HEK293 (cell line): ENCODE results near the gene RBM14.

Source experiments
- CTCF ChIP-seq: fragments of 450-650 bp; formaldehyde crosslinking; IDR thresholded peaks from 2 replicates; pipeline ENCODE4 v1.5.1; 2016; ENCODE audit warnings: missing biosample characterization, missing genetic modification characterization
- HIC1 ChIP-seq: fragments of 450-650 bp; formaldehyde crosslinking; IDR thresholded peaks from 2 replicates; pipeline ENCODE4 v1.5.1; 2016; ENCODE audit warnings: missing biosample characterization, missing genetic modification characterization
- IKZF3 ChIP-seq: fragments of 450-650 bp; IDR thresholded peaks from 2 replicates; pipeline ENCODE4 v1.5.0; 2018; ENCODE audit warnings: missing biosample characterization, mild to moderate bottlenecking, missing genetic modification characterization, moderate library complexity
- MEIS1 ChIP-seq: sonication (generic); formaldehyde crosslinking; IDR thresholded peaks from 2 replicates; pipeline ENCODE4 v1.8.1; 2022; ENCODE audit warnings: missing genetic modification reagents, mild to moderate bottlenecking, borderline replicate concordance
- OVOL3 ChIP-seq: fragments of 450-650 bp; formaldehyde crosslinking; IDR thresholded peaks from 2 replicates; pipeline ENCODE4 v1.5.1; 2016; ENCODE audit warnings: missing biosample characterization, missing genetic modification characterization
- WT1 ChIP-seq: fragments of 450-650 bp; formaldehyde crosslinking; IDR thresholded peaks from 2 replicates; pipeline ENCODE4 v1.5.1; 2016; ENCODE audit warnings: missing biosample characterization, missing genetic modification characterization
- ZBTB11 ChIP-seq: fragments of 450-650 bp; formaldehyde crosslinking; conservative IDR thresholded peaks from 2 replicates; pipeline ENCODE4 v1.5.1; 2016; ENCODE audit warnings: low read depth, missing biosample characterization, missing genetic modification characterization
- ZFHX2 ChIP-seq: fragments of 450-650 bp; formaldehyde crosslinking; conservative IDR thresholded peaks from 2 replicates; pipeline ENCODE4 v1.5.1; 2016; ENCODE audit warnings: missing biosample characterization, missing genetic modification characterization
- ZFP37 ChIP-seq: fragments of 450-650 bp; formaldehyde crosslinking; IDR thresholded peaks from 2 replicates; pipeline ENCODE4 v1.5.1; 2016; ENCODE audit warnings: missing biosample characterization, missing genetic modification characterization
- ZFP41 ChIP-seq: fragments of 450-650 bp; formaldehyde crosslinking; IDR thresholded peaks from 2 replicates; pipeline ENCODE4 v1.5.1; 2016; ENCODE audit warnings: missing biosample characterization, missing genetic modification characterization, borderline replicate concordance
- ZNF202 ChIP-seq: fragments of 450-650 bp; formaldehyde crosslinking; IDR thresholded peaks from 2 replicates; pipeline ENCODE4 v1.5.1; 2016; ENCODE audit warnings: missing biosample characterization, missing genetic modification characterization, borderline replicate concordance
- ZNF211 ChIP-seq: fragments of 450-650 bp; formaldehyde crosslinking; IDR thresholded peaks from 2 replicates; pipeline ENCODE4 v1.5.1; 2016; ENCODE audit warnings: low read depth, missing biosample characterization, missing genetic modification characterization
- ZNF473 ChIP-seq: fragments of 450-650 bp; formaldehyde crosslinking; IDR thresholded peaks from 2 replicates; pipeline ENCODE4 v1.5.1; 2017; ENCODE audit warnings: missing biosample characterization, missing genetic modification characterization
- ZNF488 ChIP-seq: fragments of 450-650 bp; formaldehyde crosslinking; IDR thresholded peaks from 2 replicates; pipeline ENCODE4 v1.5.1; 2016; ENCODE audit warnings: missing biosample characterization, missing genetic modification characterization
- ZNF514 ChIP-seq: fragments of 450-650 bp; formaldehyde crosslinking; IDR thresholded peaks from 2 replicates; pipeline ENCODE4 v1.5.1; 2016; ENCODE audit warnings: missing biosample characterization, missing genetic modification characterization
- ZNF518A ChIP-seq: fragments of 450-650 bp; formaldehyde crosslinking; conservative IDR thresholded peaks from 2 replicates; pipeline ENCODE4 v1.5.1; 2016; ENCODE audit warnings: low read depth, missing biosample characterization, missing genetic modification characterization
- ZNF580 ChIP-seq: fragments of 450-650 bp; formaldehyde crosslinking; IDR thresholded peaks from 2 replicates; pipeline ENCODE4 v1.5.1; 2016; ENCODE audit warnings: missing biosample characterization, missing genetic modification characterization
- ZNF664 ChIP-seq: fragments of 450-650 bp; formaldehyde crosslinking; IDR thresholded peaks from 2 replicates; pipeline ENCODE4 v1.5.1; 2016; ENCODE audit warnings: missing biosample characterization, missing genetic modification characterization
- ZNF704 ChIP-seq: fragments of 450-650 bp; formaldehyde crosslinking; IDR thresholded peaks from 2 replicates; pipeline ENCODE4 v1.5.1; 2016; ENCODE audit warnings: missing biosample characterization, missing genetic modification characterization
- ZNF785 ChIP-seq: fragments of 450-650 bp; formaldehyde crosslinking; IDR thresholded peaks from 2 replicates; pipeline ENCODE4 v1.5.1; 2016; ENCODE audit warnings: missing biosample characterization, missing genetic modification characterization
- ZNF791 ChIP-seq: fragments of 450-650 bp; formaldehyde crosslinking; IDR thresholded peaks from 2 replicates; pipeline ENCODE4 v1.5.1; 2016; ENCODE audit warnings: missing biosample characterization, missing genetic modification characterization
- ZSCAN16 ChIP-seq: fragments of 450-650 bp; formaldehyde crosslinking; IDR thresholded peaks from 2 replicates; pipeline ENCODE4 v1.5.1; 2016; ENCODE audit warnings: missing biosample characterization, missing genetic modification characterization
- ZXDB ChIP-seq: fragments of 450-650 bp; formaldehyde crosslinking; IDR thresholded peaks from 2 replicates; pipeline ENCODE4 v1.5.1; 2016; ENCODE audit warnings: missing biosample characterization, missing genetic modification characterization

RBM14 gene

GRCh38 chr11:66616379-66617154, at the start of gene RBM14 (continued):
- peak; percentile 50; the same call in 1 of the 2 replicates for TF ChIP-seq ZNF664 (tag by site-specific recombination)
- TF ChIP-seq ZNF704 (tag by site-specific recombination): no peak
- TF ChIP-seq ZFP37 (tag by site-specific recombination): peak; percentile 84
- TF ChIP-seq ZNF518A (tag by site-specific recombination): no peak
- 0 out of 2 replicates have a peak, but pooled peaks have one; percentile 2 for TF ChIP-seq OVOL3 (tag by site-specific recombination)
- no peak for TF ChIP-seq ZNF473
- no peak for TF ChIP-seq ZBTB11 (tag by site-specific recombination)
- no peak for TF ChIP-seq HIC1 (tag by site-specific recombination)
- TF ChIP-seq IKZF3: no peak; the same call in 1 of the 2 replicates
- no peak for TF ChIP-seq ZNF202 (tag by site-specific recombination)
- TF ChIP-seq ZNF785: no peak
- TF ChIP-seq ZNF791 (tag by site-specific recombination): no peak
- no peak for TF ChIP-seq ZSCAN16 (tag by site-specific recombination)
- TF ChIP-seq ZNF488 (tag by site-specific recombination): no peak
- TF ChIP-seq ZNF514: no peak
- no peak for TF ChIP-seq ZFP41 (tag by site-specific recombination)
- no peak for TF ChIP-seq WT1 (tag by site-specific recombination)
- TF ChIP-seq ZXDB (tag by site-specific recombination): peak; percentile 44
- no peak for TF ChIP-seq ZNF211 (tag by site-specific recombination)
- no peak for TF ChIP-seq CTCF
- TF ChIP-seq ZFHX2: peak; percentile 83; the same call in 1 of the 2 replicates
- 0 out of 2 replicates have a peak, but pooled peaks have one; percentile 7 for TF ChIP-seq ZNF580 (tag by site-specific recombination)
- TF ChIP-seq MEIS1 (CRISPR knock-in tag): no peak
